Skeletal muscle tissue (tissue), 4 donors: ENCODE results near the gene SLX9. TPM values are rescaled to one million over a fixed set of nuclear protein-coding genes. Genes with fewer than 3 reads are reported as not detected.

Source experiments
- H3K27ac ChIP-seq: one replicate; pipeline ENCODE4 v1.7.0; 2013; ENCODE audit warnings: mild to moderate bottlenecking, low read depth, low read length, inconsistent platforms
- H3K27me3 ChIP-seq, 3 donors: one replicate each; pipeline ENCODE4 v1.7.0; 2013; ENCODE audit warnings: low read length in 3 of 3; ENCODE audit not compliant: control insufficient read depth in 3 of 3, insufficient read depth in 3 of 3
- H3K36me3 ChIP-seq, 3 donors: one replicate each; pipeline ENCODE4 v1.7.0; 2013; ENCODE audit warnings: low read length in 3 of 3; ENCODE audit not compliant: control insufficient read depth in 3 of 3, insufficient read depth in 3 of 3
- H3K4me1 ChIP-seq, 3 donors: one replicate each; pipeline ENCODE4 v1.7.0; 2013; ENCODE audit warnings: low read length in 3 of 3, mild to moderate bottlenecking in 3 of 3; ENCODE audit not compliant: control insufficient read depth in 3 of 3, insufficient read depth in 3 of 3
- H3K4me3 ChIP-seq, 3 donors: one replicate each; pipeline ENCODE4 v1.7.0; 2013; ENCODE audit warnings: low read length in 3 of 3
- H3K9ac ChIP-seq, 3 donors: one replicate each; pipeline ENCODE4 v1.7.0; 2013; ENCODE audit warnings: low read length in 3 of 3, mild to moderate bottlenecking in 3 of 3, moderate library complexity in 2 of 3, low read depth in 1 of 3
- H3K9me3 ChIP-seq, 3 donors: one replicate each; pipeline ENCODE4 v1.7.0; 2013; ENCODE audit warnings: low read length in 3 of 3; ENCODE audit not compliant: control insufficient read depth in 3 of 3
- total RNA-seq: library from RNA; depleted of rRNA; stranded (reverse); fragments of >200 nt; gene quantifications from one replicate; pipeline ENCODE4 v1.2.3, GENCODE V29; 2014
- donor health status: Osteomylitis.

The SLX9 gene
- total RNA-seq, 1 donor from 2014 or later = 10.4 TPM

DNA sequence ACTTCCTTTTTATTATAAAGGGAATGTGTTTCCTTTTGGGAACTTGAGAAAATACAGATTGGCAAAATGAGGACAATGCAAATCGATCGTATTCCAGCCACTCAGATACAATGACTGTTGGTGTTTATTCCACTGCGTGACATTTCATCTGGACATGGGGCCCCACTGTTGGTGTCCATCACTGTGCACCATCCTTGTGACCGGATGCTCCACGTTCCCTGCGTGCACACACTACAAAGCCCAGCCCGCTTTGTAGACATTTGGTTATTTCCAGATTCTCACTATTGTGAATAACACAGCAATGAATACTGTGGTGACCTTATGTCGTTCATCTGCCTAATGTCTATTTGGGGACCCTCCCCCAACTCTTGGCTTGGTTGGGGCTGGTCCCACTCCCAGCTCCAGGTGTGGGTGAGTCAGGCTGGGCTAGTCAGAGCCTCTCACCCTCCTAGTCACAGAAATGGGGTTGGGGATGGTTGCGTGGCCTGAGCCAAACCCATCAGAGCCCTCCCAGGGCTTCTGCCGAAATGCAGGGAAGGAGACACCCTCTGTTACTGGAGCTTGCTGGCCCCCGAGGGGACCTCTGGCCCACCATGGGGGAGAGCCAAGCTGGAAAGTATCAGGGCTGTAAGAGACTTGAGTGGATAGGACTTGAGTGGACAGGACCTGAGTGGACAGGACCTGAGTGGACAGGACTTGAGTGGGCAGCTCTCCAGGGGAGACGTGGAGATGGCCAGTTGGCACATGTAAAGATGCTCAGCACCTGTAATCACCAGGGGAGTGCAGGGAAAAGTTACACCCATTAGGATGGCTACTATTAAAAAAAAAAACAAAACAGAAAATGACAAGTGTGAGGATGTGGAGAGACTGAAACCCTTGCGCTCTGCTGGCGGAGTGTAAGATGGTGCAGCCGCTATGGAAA, 77.5 kb downstream of the SLX9 start:
- Histone ChIP-seq H3K27ac (no peak overlapping the region), H3K4me1 (peaks cover 21 to 37% (median 34%) of the 10 kb centered on the region in 3 donors), H3K36me3 (no peaks in the 10 kb centered on the region)

DNA sequence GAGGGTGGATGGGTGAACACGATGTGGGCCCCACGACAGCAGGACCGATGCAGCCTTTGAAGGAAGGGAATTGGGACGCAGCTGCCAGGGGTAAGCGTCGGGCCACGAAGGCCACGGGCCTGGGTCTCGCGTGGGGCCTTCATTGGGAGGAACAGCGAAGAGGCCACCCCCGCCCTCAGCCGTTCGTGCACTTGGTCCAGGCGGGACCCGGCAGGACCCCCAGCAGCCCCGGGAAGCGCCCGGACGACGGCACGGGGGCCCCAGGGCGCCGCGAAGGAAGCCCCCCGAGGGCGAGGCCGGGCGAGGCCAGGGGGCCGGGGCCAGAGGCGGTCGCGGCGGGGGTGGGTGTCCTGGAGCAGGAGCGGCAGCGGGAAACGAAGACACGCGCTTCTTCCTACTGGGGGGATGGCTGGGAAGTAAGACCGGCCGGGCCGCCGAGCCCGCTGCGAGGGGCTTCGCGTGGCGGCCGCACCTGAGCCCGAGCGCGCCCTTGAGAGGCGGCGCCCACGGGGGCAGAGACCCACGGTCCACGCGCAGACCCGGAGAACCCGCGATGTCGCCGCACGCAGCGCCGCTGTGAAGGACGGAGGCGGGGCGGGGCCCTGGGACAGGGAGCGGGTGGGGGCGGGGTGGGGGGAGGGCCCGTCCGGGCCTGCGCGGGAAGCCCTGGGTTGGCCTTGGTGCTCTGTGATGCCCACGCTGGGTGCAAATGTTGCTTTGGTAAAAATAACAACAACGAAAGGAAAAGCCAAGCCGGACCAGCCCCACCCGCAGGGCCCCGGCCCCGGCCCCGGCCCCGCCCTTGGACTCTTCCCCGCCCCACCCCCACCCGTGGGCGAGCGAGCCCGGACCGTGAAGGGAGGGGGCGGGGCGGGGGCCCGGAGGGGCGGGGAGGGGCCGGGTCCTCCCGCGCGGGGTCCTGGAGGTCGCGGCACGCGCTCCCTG, 78.6 kb downstream of the SLX9 start:
- Histone ChIP-seq H3K9ac (peak overlapping the region in 1 of 3 donors; percentile 50), H3K27me3 (no peaks in the 10 kb centered on the region), H3K27ac (no peak overlapping the region), H3K9me3 (no peaks in the 10 kb centered on the region), H3K4me1 (peaks cover 15 to 30% (median 29%) of the 10 kb centered on the region in 3 donors), H3K36me3 (no peaks in the 10 kb centered on the region), H3K4me3 (peak overlapping the region in 1 of 3 donors; percentile 58)

More for the DNA sequence above, 77.5 kb downstream of the SLX9 start:
- Histone ChIP-seq H3K27me3 (peaks cover 0 to 4% (median 0%) of the 10 kb centered on the region in 3 donors), H3K4me3 (no peak overlapping the region), H3K9me3 (no peaks in the 10 kb centered on the region), H3K9ac (no peak overlapping the region)

DNA sequence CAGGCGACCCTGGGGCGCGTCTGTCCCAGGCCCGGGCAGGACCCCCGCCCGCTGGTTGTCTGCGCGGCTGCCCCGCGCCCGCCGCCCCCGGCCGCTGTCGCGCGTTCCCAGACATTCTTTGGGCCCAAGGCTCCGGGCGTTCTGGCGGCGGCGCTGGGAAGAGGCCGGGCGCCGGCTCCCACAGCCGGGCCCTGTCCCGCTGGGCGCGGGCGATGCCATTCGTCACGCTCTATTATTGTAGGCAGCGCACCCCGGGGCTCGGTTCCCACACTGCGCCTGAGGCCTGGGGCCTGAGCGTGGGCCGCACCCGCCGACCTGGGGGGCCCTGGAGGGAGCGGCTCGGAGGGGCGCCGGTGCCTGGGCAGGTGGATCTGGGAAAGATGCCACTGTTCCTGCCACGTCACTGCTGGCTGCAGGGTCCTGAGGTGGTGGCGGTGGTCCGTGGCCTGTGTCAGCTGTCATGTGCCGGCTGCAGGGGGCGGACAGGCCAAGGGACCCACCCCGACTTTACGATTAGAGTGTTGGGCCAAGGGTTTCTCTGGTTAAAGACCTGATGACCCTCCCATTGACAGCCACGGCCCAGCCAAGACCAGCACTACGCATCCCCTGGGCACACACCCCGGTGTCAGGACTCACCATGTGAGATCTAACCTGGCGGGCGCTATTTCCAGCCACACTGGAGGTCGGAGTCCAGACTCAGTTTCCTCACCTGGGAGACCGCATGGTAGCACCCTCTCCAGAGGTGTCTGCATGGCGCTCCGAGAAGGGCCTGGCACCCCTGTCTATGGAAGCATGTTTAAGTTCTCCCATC, 79.5 kb downstream of the SLX9 start:
- H3K4me1 ChIP-seq = peaks cover 15 to 30% (median 29%) of the 10 kb centered on the region in 3 donors
- peak overlapping the region; percentile 56 for H3K27ac ChIP-seq
- H3K9ac ChIP-seq = peak overlapping the region in 1 of 3 donors; percentile 50
- no peaks in the 10 kb centered on the region for H3K36me3 ChIP-seq
- H3K4me3 ChIP-seq = no peak overlapping the region
- no peaks in the 10 kb centered on the region for H3K27me3 ChIP-seq
- H3K9me3 ChIP-seq = no peaks in the 10 kb centered on the region

DNA sequence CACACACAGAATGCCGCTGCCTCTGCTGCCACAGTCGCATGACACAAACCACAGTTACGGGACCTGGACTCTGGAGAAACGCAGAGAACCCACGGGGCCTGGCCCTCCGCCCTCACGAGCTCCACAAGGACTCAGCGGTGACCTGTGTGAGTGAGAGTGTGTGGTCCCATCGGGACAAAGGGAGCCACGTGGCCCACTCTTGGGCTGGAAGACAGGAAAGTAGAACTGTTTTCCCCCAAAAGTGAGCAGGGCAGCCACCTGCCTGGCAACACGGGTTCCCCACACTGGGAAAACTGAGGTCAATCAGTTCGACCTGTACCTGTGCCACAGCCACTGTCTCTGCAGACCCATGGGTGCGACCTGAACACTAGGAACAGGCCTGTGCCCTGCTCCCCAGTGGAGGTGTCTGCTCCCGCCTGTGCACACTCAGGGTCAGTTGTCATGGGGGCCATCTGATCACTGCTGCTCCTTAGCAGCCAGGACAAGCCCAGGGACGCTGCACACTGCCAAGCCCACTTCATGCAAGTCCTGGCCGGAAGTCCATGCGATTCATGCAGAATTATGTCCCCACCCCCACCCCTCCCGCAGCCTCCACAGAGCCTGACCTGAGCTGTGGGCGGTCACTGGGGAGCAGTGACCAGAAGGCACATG, 80.2 kb downstream of the SLX9 start:
- H3K9me3 ChIP-seq = no peaks in the 10 kb centered on the region
- no peak overlapping the region for H3K27ac ChIP-seq
- H3K9ac ChIP-seq = no peak overlapping the region
- H3K4me1 ChIP-seq = peaks cover 15 to 30% (median 29%) of the 10 kb centered on the region in 3 donors
- H3K27me3 ChIP-seq = no peaks in the 10 kb centered on the region
- H3K4me3 ChIP-seq = no peak overlapping the region
- no peaks in the 10 kb centered on the region for H3K36me3 ChIP-seq

DNA sequence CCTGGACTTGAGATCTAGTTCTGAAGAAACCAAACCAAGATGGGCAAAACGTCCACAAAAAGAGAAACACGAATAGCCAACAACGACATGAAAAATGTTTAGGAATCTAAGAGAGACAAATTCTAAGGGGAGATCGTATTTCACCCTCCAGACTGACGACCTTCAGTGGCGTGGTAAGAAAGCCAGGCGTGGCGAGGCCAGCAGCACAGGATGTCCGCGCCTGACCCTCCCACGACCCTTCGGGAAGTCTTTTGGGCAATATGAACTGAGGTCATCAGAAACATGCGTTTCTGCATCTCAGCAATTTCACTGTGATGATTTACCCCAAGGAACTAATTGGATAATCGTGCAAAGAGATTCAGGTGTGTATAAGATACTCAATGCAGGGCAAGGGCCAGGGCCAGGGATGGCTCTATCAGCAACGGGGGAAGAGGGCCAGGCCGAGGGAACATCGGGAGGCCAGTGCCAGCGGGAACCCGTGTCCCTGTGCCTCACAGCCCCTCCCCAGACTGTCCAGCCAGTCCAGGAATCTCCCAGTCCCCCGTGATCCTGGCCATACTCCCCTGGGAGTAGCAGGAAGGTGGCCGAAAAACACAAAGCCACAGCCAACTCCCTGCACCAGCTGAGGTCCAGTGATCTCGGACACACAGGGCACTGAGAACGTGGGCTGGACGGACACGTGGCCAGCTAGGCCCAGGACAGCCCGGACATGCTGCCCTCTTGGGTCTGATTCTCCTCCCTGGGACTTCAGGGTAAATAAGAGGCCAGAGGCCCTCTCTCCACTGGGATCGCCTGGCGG, 81.0 kb downstream of the SLX9 start:
- H3K27ac ChIP-seq = no peak overlapping the region
- H3K36me3 ChIP-seq = no peaks in the 10 kb centered on the region
- peaks cover 15 to 30% (median 29%) of the 10 kb centered on the region in 3 donors for H3K4me1 ChIP-seq

DNA sequence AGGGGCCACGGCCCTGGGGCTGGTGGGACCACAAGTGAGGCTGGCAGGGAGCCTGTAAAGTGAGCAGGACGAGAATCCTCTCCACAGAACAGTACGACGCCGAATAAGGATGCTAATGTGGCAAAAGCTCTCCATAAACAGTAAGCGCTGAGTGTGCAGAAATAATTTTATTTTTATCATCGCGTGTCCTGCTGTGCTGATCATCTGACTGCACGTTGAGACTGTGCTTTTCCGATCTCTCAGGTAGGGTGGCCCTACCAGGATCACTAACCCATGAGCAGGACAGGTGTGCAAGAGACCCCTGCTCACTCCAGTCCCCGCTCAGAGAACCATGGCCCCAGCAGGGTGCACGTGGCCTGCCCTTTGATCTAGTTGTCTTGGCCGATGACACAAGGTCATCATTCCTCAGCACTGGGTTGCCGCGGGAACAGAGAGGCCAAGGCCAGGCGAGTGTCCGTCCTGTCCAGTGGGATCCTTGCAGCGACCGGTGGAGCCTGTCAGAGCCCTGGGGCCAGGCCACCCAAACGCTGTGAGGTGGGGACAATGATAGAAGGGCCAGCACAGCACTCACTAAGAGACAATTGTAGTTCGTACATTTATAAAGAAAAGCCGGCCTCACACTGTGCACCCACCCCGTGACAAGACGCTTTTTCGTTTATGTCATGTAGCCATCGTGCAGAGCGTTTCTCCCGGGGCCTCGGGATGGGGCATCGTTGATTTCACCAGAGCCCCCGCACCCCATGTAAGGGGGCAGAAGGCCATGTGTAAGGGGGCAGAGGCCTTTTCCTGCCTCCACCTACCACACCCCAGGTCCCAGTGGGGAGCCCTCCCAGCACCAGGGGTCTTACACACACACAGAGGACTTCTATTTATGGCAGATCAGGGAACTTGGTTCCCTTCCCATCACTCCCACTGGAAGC, 81.9 kb downstream of the SLX9 start:
- Histone ChIP-seq H3K27ac (no peak overlapping the region), H3K27me3 (no peaks in the 10 kb centered on the region), H3K4me1 (peaks cover 10 to 28% (median 26%) of the 10 kb centered on the region in 3 donors), H3K9me3 (no peaks in the 10 kb centered on the region), H3K9ac (no peak overlapping the region), H3K36me3 (no peaks in the 10 kb centered on the region), H3K4me3 (no peak overlapping the region)

More for the DNA sequence above, 81.0 kb downstream of the SLX9 start:
- H3K4me3 ChIP-seq = no peak overlapping the region
- no peaks in the 10 kb centered on the region for H3K27me3 ChIP-seq
- H3K9ac ChIP-seq = no peak overlapping the region
- no peaks in the 10 kb centered on the region for H3K9me3 ChIP-seq

DNA sequence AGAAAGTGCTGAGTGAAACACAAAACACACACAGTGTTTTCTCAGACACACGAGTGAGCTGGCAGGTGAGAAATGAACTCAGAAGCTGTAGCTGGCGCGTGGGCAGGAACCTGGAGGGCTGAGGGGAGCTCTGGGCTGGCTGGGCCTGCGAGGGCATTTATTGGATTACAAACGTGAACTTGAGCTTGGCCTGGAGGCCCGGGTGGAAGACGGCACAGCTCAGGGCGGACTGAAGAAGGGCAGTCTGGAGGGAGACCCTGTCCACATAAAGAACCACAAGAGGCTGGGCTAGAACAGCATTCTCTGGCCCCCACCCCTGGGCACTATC, 82.5 kb downstream of the SLX9 start:
- Histone ChIP-seq H3K9me3 (no peaks in the 10 kb centered on the region), H3K27me3 (no peaks in the 10 kb centered on the region), H3K4me3 (no peak overlapping the region), H3K36me3 (no peaks in the 10 kb centered on the region), H3K9ac (no peak overlapping the region), H3K4me1 (peaks cover 10 to 26% (median 25%) of the 10 kb centered on the region in 3 donors), H3K27ac (no peak overlapping the region)

DNA sequence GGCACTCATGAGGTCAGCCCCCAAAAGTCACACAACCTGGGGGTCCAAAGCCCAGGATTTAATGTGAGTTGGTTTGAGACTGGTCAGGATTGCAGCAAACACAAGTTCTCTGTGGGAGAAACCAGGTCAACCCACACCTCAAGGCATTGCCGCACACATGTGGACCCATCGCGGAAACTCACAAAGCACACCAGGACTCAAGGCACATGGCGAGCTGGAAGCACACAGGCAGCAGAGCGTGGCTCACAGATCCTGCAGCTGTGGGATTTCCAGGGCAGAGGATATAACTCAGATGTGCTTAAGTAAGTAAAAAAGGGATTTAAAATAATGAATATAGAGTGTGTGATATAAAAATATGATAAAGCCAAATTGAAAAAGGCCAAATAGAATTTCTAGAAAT, 82.9 kb downstream of the SLX9 start:
- Histone ChIP-seq H3K27me3 (no peaks in the 10 kb centered on the region), H3K9me3 (no peaks in the 10 kb centered on the region), H3K9ac (no peak overlapping the region), H3K27ac (no peak overlapping the region), H3K36me3 (no peaks in the 10 kb centered on the region), H3K4me1 (peaks cover 10 to 26% (median 22%) of the 10 kb centered on the region in 3 donors), H3K4me3 (no peak overlapping the region)
